SKM-1 treated with dmso at 0.1 percent for 144 hours (cell line): Measurements from ENCODE around the gene PACRG.
"Not testable (repeated sequence)": the region's sequence is repeated elsewhere in the genome, so short reads cannot be mapped to it uniquely, and the experiment has no call there.

Source experiments
- DNase-seq: peaks from one replicate; lab custom pipeline; 2025; ENCODE audit not compliant: unreplicated experiment; lab: John Stamatoyannopoulos, UW

Gene PACRG

DNA sequence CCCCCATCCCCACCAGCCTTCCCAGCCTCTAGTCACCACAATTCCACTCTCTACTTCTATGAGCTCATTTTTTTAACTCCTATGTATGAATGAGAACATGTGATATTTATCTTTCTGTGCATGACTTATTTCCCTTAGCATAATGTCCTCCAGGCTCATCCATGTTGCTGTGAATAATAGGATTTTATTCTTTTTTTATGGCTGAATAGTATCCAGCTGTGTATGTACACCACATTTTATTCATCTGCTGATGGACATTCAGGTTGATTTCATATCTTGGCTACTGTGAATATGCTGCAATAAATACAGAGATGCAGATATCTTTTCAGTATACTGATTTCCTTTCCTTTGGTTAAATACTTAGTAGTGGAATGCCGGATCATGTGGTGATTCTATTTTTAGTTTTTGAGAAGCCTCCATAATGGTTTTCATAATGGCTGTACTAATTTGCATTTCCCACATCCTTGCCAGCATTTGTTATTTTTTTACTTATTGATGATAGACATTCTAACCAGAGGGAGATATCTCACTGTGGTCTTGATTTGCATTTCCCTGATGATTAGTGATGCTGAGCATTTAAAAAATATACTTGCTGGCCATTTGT is 194.9 kb downstream of the PACRG start:
- no peak for DNase-seq

DNA sequence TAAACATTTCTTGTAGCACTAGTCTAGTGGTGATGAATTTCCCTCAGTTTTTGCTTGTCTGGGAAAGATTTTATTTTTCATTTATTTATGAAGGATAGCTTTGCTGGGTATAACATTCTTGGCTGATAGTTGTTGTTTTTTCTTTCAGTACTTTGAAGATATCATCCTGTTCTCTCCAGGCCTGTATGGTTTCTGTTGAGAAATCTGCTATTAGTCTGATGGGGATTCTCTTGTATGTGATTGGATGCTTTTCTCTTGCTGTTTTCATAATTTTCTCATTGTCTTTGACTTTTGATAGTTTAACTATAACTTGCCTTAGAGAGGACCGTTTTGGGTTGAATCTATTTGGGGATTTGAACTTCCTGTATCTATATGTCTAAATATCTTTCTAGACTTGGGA is 207.1 kb downstream of the PACRG start:
- DNase-seq: no peak

DNA sequence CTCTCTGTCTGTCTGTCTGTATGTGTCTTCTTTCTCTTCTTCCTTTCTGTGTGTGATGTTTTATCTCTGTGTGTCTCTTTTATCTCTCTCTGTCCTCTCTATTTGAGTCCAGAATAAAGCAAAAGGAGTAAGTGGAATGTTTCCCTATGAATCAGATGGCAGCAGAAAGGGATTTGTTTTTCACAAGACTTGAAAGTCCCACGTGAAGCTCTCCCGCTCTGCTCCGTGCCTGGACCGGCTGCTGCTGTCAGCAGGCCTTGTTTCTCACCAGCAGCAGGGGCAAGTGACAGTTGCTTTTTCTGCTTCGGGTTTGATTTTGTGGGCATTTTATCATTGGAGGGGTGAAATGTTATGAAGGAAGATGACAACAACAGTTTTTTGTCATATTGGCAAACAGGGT is 212.7 kb downstream of the PACRG start:
- no peak for DNase-seq

DNA sequence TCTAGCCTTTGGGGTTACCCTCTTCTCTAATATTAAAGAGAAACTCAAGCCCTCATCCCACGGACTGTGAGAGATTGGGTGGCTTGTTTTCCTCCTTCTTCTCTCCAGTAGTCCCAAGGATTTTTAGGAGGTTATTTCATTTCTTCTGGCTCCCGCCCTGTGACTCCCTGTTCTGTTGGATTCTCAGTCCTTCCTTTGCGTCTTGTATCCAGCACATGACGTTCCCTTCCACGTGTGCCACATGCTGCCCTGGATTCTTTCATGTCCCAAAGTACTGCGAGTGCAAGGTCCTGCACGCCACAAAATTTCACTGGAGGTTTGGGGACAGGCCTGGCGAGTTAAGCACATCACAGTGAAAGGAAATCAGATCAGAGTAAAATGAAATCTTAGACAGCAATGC is 213.4 kb downstream of the PACRG start:
- DNase-seq: no peak

DNA sequence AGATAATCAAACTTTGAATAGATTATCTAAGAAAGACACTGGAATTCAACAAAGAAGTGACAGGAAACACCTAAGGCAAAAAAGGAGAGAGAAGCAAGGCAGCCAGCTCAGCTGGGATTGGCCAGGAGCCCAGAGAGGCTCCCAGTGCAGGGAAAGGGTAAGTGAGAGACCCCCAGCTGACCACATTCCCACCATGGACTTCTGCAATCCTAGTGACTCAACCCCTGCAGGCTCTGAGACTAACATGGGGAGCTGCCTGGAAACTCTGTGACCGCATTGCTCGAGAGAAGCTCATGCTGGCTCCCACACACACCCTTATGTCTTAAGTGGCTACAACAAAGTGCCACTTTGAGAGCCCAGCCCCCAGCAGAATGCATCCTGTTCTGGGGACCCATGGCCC is 215.1 kb downstream of the PACRG start:
- DNase-seq: no peak

DNA sequence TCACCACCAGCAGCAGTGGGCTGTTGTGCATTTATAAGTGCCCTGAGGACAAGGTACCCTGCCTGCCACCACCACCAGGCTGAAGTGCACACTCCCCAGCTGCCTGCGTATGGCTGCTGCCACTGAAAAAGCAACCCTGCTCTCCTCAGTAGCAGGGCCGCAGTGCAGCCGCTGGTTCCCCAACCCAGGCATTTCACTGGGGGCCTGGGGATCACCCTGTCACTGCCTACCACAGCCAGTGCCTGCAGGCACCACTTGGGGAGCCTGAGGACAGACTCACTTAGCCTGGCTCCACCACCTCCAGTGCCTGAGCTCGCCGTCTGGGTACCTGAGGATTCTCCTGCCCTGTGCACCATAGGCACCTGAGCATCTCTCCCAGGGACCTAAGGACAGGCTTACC is 215.6 kb downstream of the PACRG start:
- DNase-seq: no peak

DNA sequence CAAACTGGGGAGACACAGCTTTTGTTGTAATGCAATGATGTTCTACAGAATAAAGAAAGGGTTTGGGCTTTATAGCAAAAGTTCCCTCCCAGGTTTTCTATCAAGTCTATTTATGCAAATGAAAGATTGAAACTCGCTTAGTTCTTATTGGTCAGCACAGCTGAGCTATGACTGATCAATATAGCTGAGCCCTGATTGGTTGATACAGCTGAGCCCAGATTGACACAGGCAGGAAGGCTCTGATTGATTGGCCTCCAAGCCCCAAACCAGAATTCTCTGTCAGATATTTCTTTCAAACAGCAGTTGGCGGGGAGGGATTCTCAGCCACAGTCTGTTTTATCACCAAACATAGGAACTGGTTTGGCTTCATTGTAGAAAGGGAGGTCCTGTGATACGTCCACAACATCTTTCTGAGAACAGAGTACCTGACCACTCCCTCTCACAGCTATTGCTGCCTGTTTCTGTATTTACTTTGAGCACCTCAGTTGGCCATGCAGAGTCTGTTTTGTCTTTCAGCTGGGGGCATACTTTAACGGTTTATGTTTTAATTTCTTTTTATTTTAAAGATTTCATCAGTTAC is 223.5 kb downstream of the PACRG start:
- no peak for DNase-seq

DNA sequence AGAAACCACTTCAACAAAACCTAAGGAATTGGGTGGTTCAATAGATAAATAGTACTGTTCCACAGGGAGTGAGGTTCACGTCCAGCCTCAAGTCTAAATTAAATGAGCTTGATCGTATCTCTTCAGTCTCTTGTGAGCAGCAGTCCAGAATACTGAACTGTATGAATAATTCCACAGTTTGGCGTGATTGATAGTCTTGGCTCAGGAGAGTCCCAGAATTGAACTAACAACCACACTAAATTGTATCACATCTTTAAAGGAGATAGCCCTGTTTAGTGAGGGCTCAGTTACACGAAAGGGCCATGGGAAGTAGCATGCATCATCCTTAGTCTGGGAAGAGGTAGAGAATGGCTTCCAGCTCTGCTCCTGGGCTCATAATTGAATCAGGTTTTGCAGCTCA is 224.6 kb downstream of the PACRG start:
- no peak for DNase-seq

DNA sequence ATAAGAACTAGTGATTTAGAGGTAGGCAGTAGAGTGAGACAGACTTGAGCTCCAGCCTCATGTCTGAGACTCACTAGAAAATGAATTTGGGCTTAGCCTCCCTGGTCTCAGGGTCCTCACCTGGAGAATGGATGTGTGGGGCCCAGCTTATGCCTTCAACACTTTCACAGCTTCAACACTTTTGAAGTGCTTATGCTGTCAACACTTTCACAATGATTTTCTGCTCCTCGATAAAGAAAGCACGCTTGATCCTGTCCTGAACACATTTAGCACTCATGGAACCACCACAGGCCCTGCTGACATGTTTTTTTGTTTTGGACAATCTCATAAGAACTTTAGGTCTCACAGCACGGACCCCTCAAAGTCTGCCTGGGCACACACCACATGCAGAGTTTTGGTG is 229.3 kb downstream of the PACRG start:
- no peak for DNase-seq

DNA sequence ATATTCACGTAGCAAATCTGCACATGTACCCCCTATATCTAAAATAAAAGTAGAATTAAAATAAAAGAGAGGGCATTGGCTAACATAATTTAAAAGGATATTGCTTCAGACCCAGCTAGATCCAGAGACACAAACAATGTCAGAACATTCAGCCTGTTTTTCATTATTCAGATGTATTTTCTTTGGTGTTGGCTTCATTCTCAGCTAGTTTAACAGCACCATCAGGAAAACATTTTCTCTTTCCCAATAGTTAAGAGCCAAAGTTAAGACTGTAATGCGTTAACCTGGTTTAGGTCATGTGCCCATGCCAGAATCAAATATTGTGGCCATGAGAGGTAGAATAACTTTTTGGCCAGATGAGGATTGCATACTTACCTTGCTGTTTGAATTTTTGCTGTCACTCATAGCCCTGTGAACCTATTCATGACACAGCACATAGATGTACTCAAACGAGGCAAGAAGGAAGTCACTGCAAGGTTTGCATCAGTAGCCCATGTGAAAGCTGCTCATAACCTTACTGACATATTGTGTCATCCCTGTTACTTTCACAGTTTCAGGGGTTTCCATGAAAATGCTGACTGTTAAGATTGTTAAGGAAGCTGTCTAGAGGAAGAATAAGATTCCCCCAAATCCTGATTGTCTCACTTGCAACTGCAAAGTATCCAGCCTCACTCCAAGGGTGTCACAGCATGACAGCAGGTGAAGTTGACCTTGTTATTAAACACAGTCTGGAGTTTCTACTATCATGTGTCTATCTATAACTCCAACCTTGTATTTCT is 233.1 kb downstream of the PACRG start:
- no peak for DNase-seq

DNA sequence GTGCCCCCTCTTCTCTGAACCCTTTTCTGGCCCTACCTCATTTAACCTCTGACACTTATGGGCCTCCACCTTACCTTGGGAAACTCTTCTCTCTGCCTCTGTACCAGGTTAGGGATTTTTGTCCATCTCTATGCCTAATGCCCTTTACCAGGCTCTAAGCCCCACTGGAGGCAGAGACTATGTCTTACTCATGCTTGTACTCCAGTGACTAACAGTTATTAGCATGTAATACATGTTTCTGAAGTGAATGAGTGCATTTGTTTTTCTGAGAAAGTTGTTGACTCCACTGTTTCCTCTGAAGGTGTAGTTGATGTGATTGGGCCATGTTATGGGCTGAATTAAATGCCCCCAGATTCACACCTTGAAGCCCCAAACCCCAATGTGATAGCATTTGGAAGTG is 234.3 kb downstream of the PACRG start:
- DNase-seq: no peak

DNA sequence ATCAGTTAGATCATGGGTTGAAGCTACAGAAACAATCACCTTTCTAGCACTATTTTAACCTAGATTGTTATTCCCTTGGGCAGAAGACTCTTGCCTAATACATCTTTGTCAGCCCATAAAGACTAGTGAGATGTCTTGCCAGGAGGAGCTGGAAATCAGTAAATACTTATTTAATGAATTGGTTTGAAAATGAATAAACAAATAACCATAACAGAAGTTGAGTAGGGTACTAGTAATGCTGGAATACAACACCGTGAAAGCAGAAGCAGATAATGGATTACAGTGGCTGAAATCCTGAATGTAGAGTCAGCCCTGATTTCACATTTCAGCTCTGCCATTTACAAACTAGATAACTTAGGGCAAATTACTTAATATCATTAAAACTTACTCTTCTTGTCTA is 236.1 kb downstream of the PACRG start:
- no peak for DNase-seq

DNA sequence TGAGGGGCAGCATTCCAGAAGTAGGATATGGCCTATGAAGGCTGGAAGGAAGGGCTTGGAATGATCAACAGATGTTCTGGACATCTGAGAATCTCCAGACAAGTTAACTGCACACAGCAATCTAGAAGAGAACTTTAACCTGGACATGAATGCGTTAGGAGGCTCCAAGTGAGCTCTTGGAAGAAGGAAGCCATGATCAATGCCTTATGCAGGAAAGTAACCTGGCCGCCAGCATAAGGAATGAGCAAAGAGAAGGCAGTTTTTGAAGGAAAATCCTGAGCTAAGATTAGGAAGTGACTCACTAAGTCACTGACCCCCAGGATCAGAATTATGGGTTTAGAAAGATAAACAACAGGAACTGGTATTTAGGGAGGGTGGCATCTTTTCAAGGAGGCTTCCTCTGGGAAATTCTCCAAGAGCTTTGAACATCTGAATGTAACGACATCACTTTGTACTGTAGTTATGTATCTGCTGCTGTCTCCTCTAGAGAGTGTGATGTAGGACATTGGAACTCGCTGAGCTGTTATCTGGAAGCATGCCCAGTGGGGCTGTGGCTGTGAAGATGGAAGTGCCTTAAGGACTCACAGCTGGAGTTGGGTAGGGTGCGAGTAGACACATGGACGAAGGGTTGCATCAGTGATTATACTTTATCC is 236.8 kb downstream of the PACRG start:
- no peak for DNase-seq

DNA sequence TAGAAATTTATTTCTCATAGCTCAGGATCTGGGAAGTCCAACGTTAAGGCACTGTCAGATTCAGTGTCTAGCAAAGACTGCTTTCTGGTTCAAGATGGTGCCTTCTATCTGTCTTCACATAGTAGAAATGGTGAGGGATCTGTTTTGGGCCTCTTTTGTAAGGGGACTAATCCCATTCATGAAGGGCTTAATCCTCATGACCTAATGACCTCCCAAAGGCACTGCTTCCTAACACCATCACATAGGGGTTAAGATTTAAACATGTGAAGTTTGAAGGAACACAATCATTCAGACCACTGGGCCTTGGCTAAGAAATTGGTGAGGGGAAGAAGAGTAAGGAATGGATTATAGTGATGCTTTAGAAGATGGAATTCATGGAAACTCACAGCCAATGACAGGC is 237.6 kb downstream of the PACRG start:
- no peak for DNase-seq

DNA sequence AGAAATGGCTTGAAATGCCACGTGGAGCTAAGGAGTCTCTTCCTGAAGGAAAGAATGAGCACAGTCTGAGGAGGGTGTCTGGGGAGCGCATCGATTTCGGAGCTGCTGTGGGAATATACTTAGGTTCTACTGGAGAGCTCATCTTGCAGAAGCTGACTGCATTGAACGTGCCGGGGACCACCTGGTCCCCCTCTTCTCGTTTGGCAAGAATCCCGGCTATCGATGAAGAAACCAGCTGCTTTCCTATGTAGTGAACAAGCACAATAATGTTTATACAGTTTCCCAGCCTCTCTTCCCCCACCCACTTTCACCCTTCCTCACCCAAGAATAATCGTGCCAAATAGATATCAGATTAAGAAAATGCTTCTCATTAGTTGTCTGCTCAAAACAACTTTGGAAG is 242.5 kb downstream of the PACRG start:
- DNase-seq: no peak

DNA sequence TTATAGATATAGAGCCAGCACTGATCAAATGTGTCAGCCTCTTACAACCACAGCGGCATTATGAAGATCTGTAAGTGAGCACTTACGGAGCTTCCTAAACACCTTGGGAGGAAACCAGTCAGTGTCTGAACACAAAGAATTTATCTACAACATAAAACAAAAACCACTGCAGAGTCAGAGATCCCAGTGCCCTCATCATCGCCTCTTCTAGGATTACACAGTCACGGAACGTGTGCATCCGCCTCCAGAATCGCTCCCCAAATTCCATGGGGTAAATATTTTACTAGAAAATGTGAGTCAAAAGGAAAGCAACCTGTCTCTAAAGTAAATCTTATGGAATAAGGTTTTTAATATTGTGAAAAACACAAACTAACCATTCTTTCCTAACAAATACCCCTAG is 243.6 kb downstream of the PACRG start:
- no peak for DNase-seq

DNA sequence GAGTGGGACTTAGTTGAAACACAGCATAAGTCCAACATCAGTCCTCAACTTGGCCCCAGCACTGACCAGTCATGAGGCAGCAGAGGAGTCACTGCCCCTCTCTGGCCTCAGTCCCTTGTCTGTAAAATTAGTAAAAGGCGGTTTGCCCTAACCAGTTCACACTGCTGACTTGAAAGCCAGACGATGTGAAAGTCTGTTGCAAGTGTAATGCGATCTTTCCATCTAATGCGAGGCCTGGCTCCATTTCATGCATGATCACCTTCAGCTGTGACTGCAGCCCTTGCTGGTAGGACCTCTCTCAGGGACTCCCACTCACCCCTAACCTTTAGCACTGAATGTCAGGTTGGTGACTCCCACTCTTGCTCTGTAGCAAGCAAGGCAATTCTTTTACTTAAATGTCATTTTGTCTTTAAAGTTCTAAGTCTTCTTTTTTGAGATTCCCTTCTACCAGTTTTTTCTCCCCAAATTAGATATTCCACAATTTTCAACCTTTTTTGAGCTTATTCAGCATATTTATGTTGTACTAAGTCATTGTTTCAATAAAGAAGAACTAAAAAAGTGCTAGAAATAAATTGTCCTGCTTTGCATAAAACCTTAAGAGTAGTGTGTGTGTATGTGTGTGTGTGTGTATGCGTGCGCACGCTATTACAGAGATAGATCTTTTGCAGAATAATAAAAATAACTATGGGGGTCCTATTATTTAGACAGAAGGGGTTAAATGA is 245.5 kb downstream of the PACRG start:
- no peak for DNase-seq

DNA sequence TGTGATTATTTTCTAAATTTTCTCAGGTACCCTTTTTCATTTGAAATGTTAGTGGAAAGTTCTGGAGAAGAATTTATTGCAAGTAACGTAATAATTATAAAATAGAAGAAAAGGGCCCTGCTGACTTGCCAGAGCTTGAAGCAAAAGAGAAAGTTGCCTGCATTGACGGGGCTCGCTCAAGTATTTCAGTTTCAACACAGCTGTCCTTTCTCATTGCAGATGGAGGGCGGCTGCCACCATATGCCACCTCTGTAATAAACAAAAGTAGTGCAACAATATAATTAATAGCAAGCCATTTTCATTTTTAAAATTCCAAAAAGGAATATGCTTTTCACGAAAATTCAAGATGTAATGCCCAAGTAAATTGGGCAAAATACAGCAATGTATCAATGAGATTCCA is 246.2 kb downstream of the PACRG start:
- DNase-seq: no peak

DNA sequence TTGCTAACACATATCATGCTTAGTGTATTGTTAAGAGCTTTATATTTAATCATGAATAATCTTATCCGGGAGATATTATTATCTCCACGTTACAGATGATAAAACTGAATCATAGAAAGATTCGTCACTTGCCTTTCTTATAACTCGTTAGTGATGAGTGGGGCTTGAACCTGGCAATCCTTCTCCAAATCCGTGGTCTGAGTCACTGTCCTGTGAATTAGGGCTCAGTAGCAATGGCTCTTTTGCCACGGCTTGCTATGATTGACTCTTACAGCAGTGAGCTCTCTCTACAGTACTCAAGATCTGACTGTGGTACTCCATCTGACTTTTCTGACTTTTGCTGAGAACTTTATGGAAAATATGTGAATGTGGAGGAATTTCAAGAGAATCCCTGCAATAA is 246.9 kb downstream of the PACRG start:
- no peak for DNase-seq

DNA sequence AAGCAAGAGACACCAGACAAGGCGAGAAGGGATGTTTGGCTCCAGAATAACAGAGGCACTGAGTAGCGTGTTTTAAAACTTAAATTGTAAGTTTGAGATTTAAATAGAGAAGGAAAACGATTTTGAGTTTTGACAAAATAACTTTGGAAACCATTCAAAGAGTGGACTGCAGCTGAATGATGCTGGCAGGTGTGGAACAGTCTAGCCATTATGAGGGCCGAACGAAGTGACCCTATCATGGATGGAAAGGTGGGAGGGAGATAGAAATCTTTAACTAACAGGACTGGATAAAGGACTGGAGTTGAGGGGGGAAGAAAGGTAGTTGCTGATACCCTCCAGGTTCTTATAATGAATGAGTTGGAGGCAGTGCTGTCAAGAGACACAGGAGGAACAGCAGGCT is 248.4 kb downstream of the PACRG start:
- DNase-seq: no peak

DNA sequence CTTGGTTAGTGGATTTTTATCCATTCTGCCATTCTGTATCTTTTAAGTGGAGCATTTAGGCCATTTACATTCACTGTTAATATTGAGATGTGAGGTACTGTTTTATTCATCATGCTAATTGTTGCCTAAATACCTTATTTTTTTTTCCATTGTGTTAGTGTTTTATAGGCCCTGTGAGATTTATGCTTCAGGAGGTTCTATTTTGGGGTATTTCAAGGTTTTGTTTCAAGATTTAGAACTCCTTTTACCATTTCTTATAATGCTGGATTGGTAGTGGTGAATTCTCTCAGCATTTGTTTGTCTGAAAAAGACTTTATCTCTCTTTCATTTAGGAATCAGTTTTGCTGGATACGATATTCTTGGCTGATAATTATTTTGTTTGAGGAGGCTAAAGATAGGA is 255.5 kb downstream of the PACRG start:
- DNase-seq: not testable (repeated sequence)

DNA sequence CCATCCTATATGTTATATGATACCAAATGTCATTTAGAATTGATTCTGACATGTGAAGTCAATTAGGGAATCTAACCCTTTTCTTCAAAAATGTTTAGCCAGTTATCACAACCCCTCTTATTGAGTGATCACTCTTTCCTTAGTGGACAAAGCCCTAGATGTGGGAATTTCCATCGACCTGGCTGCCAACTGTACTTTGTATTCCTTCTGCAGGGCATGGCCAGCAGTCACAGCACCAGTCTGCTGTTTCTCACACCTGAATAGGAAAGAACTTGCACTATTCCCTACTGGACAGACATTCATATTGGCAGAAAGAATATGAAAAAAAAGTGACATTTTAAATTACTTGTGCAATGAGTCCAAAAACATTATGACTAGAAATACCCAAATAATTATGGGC is 271.0 kb downstream of the PACRG start:
- no peak for DNase-seq
